Fibroblast of lung (primary cell): ENCODE measurements around the gene ETFA.

Experiments
- EZH2 ChIP-seq: IDR thresholded peaks from 2 replicates; pipeline ENCODE4 v1.5.1; 2012; ENCODE audit warnings: low read length, control low read depth, mild to moderate bottlenecking; ENCODE audit errors: missing control alignments
- TF ChIP-seq, protein P1 (sequence below), 2 donors: IDR thresholded peaks in 1 of 2; conservative IDR thresholded peaks in 1 of 2; 1 replicate in 1 of 2; 2 replicates in 1 of 2; pipeline ENCODE4 v1.5.1; 2011 to 2012; ENCODE audit warnings: low read length in 2 of 2, control low read depth in 1 of 2, inconsistent platforms in 1 of 2, low read depth in 1 of 2, mild to moderate bottlenecking in 1 of 2

DNA sequence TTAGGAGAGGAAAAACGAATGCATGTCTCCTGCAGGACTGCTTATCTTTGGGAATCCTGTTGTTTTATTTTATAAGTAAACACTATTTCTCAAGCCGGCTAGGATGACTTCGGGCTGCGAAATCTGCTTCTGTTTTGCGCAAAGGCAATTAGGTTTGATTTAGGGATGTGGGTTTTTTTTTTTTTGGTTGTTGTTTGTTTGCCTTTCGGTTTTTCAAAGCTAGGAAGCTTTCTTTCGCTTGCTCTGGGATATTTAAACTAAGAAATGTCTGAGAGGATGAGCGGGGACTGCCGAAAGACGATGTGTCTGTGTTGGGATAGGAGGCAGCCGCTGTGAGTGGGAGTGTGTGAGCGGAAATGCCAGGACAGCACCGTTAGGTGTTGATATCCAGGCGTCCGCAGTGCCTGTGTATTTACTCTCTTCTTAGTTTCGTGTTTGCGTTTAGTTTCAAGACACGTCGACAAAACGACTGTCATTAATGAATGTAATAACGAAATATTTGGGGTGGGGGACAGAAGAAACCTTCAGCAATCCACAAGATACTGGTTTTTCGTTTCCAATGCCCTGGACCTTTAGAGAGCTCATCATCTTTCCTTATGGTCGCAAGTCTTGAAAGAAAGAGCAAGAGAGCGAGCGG is 25.9 kb upstream of the ETFA start:
- TF ChIP-seq, protein P1, sequence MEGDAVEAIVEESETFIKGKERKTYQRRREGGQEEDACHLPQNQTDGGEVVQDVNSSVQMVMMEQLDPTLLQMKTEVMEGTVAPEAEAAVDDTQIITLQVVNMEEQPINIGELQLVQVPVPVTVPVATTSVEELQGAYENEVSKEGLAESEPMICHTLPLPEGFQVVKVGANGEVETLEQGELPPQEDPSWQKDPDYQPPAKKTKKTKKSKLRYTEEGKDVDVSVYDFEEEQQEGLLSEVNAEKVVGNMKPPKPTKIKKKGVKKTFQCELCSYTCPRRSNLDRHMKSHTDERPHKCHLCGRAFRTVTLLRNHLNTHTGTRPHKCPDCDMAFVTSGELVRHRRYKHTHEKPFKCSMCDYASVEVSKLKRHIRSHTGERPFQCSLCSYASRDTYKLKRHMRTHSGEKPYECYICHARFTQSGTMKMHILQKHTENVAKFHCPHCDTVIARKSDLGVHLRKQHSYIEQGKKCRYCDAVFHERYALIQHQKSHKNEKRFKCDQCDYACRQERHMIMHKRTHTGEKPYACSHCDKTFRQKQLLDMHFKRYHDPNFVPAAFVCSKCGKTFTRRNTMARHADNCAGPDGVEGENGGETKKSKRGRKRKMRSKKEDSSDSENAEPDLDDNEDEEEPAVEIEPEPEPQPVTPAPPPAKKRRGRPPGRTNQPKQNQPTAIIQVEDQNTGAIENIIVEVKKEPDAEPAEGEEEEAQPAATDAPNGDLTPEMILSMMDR (conservative IDR thresholded peaks at IDR 0.05 in 1 of 2, IDR thresholded peaks at IDR 0.05 in 1 of 2; ENCODE audit: low read depth in 1 of 2, low read length in 2 of 2): no peak
- peak; percentile 49 for TF ChIP-seq EZH2
